AG09319 (cell line): ENCODE data around the gene PHF1.
"Not testable (repeated sequence)": the region's sequence is repeated elsewhere in the genome, so short reads cannot be mapped to it uniquely, and the experiment has no call there.

ENCODE experiments used
- DNase-seq: peaks from one replicate; pipeline ENCODE4 v3.0.0-alpha.2; 2010; ENCODE audit warnings: low read depth; ENCODE audit errors: extremely low read depth
- TF ChIP-seq, protein P1 (sequence below): IDR thresholded peaks from 2 replicates; pipeline ENCODE4 v1.5.1; 2011; ENCODE audit warnings: low read depth, mild to moderate bottlenecking, inconsistent platforms, low read length, moderate library complexity

Gene PHF1

DNA sequence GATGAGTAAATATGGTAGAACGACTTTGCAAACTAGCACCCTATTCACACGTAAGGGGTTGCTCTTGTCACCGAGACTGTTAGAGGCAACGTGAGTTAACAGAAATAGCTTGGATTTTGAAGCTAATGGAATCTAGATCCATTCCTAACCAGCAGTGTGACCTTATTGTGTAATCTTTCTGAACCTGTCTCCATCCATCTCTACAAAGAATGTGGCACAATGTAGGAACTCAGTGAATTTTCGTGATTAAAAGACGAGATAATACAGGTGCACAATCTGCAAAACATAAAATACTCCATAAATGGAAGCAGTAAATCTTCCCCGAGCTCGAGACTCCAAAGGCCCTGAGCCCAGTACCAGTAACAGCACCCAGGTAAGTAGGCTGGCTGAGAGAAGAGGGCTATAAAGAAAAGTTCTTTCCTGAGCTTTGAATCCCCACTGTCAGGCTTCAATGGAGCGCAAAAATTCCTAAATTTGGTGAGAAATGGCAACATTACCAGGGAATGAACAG, 20.0 kb upstream of the PHF1 start:
- TF ChIP-seq, protein P1, sequence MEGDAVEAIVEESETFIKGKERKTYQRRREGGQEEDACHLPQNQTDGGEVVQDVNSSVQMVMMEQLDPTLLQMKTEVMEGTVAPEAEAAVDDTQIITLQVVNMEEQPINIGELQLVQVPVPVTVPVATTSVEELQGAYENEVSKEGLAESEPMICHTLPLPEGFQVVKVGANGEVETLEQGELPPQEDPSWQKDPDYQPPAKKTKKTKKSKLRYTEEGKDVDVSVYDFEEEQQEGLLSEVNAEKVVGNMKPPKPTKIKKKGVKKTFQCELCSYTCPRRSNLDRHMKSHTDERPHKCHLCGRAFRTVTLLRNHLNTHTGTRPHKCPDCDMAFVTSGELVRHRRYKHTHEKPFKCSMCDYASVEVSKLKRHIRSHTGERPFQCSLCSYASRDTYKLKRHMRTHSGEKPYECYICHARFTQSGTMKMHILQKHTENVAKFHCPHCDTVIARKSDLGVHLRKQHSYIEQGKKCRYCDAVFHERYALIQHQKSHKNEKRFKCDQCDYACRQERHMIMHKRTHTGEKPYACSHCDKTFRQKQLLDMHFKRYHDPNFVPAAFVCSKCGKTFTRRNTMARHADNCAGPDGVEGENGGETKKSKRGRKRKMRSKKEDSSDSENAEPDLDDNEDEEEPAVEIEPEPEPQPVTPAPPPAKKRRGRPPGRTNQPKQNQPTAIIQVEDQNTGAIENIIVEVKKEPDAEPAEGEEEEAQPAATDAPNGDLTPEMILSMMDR, result no peak
- no peak for DNase-seq

DNA sequence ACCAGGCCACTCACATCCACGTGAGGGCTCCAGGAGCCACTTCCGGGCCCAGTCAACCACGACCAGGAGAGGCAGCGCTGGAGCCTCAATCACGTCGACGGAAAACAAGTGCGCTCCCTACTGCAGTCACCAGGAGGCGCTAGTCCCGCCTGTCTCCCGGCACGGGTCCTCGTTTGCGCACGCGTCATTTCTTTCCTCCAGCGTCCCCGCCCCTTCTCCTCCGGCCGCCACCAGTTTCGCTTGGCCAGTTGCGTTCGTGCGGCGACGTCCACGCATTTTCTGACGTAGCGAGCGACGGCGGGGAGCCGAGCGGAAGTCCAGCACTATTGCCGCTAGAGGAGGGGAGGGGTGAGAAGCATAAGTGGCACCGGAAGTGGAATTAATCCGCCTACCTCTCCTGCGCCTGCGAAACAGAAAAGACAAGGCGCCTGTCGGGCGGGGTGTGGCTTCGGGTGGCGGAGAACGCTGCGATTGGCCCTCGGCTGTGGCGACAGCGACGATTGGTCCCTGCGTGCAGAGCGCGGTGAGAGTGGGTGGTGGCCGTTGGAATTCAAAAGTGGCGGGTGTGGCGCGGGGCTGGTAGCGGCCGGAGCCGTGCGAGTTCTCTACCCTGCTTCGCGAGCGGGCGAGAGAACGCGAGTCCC, 19.4 kb upstream of the PHF1 start, which contains the start of gene KIFC1:
TSS of gene KIFC1 (plus strand) at position 546 of the 644 bp plus-strand sequence. CDS start 163 bp downstream, outside the sequence.
- peak; percentile 100 for DNase-seq
- TF ChIP-seq, protein P1, result peak; percentile 96

DNA sequence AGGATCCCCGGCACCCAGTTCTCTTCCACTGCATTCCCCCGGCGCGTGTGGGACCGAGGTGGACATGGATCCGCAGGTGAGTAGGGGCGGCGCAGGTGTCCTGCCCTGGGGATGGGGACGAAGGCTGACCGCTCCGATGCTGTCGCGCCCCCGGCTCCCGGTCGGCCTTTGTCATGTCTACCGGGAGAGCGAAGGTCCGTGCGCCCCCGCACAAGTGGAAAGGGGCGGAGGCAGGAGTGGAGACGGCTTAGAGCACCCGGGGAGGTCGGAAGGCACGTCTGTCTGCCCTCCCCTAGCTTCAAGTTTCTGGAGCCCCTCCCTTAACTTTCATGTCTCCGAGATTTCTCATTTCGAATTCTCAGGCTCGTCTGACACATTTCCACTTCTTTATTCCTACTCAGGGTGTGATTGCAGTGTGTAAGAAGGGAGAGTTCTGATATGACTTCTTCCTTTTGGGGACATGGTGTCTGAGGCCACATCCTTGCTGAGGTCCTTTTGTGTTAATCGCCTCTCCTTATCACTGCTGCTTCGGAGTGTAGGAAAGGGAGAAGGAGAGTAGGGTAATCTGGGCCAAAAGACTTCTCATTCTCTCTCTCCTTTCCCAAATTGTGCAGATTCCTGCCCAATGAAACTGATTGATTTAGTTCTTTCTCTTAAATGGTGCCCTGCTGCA, 18.8 kb upstream of the PHF1 start:
- TF ChIP-seq, protein P1, result no peak
- no peak for DNase-seq

DNA sequence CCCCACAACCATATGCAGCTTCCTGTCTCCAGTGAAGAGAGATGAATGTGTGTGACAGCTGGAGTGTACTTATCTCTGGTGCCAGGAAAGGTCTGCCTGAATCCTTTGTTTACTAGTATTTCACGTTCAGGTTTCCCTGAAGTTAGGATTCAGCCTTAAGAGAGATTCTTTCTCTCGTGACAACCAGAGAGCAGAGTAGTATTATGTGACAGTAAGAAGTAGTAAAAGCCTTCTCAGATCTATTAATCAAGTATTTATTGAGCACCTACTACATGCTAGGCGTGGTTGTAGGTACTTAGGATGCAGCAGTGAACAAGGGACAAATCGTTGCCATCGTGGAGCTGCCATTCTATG, 18.2 kb upstream of the PHF1 start:
- DNase-seq, result no peak
- TF ChIP-seq, protein P1, result no peak

DNA sequence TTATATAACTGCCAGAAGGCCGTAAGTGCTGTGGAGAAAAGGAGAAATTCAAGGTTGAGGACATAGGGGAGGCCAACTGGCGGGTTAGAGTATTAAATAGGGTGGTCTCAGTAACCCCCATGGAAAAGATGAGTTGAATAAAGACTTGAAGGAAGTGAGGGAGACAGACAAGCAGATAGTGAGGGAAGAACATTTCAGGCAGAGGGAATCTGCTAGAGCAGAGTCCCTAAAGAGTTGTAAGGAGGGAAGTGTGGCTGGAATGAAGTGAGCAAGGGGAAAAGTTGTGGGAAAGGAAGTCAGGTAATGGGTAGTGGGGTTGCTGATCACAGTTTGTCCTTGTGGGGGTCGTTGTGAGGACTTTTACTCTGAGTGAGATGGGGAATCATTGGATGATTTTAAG, 17.8 kb upstream of the PHF1 start:
- TF ChIP-seq, protein P1, result no peak
- DNase-seq, result no peak

DNA sequence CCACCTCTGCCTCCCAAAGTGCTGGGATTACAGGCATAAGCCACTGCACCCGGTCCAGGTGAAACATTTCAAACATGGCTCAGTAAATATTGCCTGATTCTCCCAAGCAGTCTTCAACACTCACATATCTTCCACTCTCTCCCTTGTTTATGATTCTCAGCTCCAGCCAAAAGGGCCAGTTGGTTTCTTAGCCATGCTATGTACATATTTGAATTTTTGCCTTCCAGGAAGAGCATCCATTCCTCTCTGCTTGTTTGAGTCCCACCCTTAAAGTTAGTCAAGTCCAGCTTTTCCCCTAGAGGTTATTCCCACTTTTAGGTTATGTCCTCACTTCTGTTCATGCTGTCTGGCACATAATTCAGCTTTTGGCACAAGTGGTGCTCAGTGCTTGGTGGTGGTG, 13.3 kb upstream of the PHF1 start:
- TF ChIP-seq, protein P1, result no peak
- DNase-seq, result no peak

DNA sequence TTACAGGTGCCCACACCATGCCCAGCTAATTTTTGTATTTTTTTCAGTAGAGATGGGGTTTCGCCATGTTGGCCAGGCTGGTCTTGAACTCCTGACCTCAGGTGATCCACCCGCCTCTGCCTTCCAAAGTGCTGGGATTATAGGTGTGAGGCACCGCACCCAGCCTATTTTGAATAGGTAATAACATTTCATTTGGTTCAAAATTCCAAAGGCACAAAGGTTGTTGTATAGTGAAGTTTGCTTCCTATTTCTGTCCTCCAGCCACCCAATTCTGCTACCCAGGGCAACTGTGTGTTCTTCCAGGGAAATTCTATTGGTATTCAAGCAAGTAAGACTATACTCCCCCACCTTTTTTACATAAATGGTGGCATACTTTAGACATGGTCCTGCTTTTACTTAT, 12.2 kb upstream of the PHF1 start:
- not testable (repeated sequence) for DNase-seq

DNA sequence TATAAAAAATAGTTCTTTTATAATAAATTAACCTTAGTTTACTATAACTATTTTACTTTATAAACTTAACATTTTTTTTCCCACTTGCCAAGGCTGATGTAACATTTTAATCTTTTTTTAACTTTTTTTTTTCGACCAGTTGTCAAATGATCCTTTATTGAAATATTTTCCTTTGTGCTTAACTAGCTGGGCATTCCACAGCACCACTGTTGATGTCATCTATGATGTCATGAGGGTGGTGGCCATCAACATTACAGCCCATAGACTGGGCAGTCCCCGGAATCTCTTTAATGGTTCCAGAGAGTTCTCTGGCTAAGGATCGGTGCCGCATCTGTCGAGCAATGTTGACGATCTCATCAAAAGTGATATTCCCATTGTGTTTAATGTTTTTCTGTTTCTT, 10.9 kb upstream of the PHF1 start:
- not testable (repeated sequence) for DNase-seq
